SK-N-MC (cell line): ENCODE measurements around the gene ZNF775.

Experiments used
- EZH2 ChIP-seq: fragments of 200-600 bp; sonication (generic); IDR thresholded peaks from one replicate; pipeline ENCODE4 v1.6.1; 2017; ENCODE audit warnings: antibody characterized with exemption
- FOXP2 ChIP-seq: optimal IDR thresholded peaks from 2 replicates; pipeline ENCODE3; 2011; ENCODE audit warnings: mild to moderate bottlenecking, moderate library complexity; ENCODE audit not compliant: insufficient read depth; ENCODE audit errors: extremely low read length, control extremely low read depth
- POLR2AphosphoS5 ChIP-seq: IDR thresholded peaks from 2 replicates; pipeline ENCODE4 v1.6.1; 2012; ENCODE audit warnings: mild to moderate bottlenecking, low read depth, low read length, borderline replicate concordance

GRCh38 chr7:150444674-150445365, 65.7 kb downstream of the ZNF775 start:
- no peak for TF ChIP-seq POLR2AphosphoS5
- no peak for TF ChIP-seq EZH2
- no peak for TF ChIP-seq FOXP2
